GM18526 (cell line): ENCODE results near the gene ZFYVE27.

ENCODE experiments used
- POLR2A ChIP-seq: IDR thresholded peaks from 3 replicates; pipeline ENCODE4 v1.6.1; 2011; ENCODE audit not compliant: insufficient read length; ENCODE audit errors: extremely low read depth

Gene ZFYVE27

GRCh38 chr10:97713339-97713825 lies 23.5 kb upstream of the ZFYVE27 start, which contains the start of gene MARVELD1:
TSS of gene MARVELD1 (plus strand) at chr10:97713730. CDS start at chr10:97713877, 147 bp downstream.
- no peak for TF ChIP-seq POLR2A

GRCh38 chr10:97713826-97714400 lies 23.0 kb upstream of the ZFYVE27 start:
- no peak for TF ChIP-seq POLR2A

DNA sequence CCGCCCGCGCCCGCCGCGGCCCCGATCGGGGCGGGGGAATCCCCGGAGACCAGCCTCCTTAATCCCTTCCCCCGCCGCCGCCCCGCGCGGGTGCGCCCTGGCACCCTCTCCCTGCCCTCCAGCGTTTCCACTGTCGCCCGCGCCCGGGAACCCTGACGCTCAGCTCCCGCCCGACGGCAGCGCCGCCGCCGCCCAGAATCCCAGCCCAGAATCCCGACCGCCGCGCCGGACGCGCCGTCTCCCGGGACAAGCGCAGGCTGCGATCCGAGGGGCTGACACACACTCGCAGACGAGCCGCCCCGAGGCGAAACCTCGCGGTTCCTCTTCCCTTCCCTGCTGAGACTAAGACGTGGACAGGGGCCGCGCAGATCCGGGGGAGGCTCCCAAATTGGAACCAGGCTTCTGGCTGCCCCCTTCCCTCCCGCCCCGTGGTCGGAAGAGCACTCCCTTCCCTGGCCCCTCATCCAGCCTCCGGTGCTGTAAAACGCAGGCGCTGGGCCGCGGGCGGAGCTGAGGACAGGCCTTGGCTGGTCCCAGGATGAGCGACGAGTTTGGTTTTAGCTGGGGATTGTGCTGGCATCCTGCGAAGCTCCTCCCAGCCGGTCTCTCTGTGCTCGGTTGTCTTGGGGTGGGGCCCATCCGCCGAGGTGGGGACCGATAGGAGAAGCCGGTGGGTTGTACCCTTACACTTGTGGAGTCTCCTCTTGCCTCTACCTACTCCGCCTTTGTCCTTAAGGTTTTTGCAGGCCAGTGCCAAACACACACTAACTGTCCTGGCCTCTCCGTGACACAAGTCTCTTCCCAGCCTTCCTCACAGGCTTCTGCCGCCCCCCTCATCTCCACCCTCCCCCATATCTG lies 22.3 kb upstream of the ZFYVE27 start:
- no peak for TF ChIP-seq POLR2A

- no peak for TF ChIP-seq POLR2A
Observed at GRCh38 chr10:97715259-97715874, 21.6 kb upstream of the ZFYVE27 start.

- TF ChIP-seq POLR2A: no peak
Observed at GRCh38 chr10:97717627-97718026, 19.3 kb upstream of the ZFYVE27 start.

GRCh38 chr10:97718178-97718577 lies 18.8 kb upstream of the ZFYVE27 start:
- TF ChIP-seq POLR2A: no peak

- no peak for TF ChIP-seq POLR2A
Observed at GRCh38 chr10:97718659-97719142, 18.2 kb upstream of the ZFYVE27 start.

GRCh38 chr10:97719602-97720001 lies 17.3 kb upstream of the ZFYVE27 start:
- no peak for TF ChIP-seq POLR2A

GRCh38 chr10:97721871-97722780 lies 14.8 kb upstream of the ZFYVE27 start:
- no peak for TF ChIP-seq POLR2A

DNA sequence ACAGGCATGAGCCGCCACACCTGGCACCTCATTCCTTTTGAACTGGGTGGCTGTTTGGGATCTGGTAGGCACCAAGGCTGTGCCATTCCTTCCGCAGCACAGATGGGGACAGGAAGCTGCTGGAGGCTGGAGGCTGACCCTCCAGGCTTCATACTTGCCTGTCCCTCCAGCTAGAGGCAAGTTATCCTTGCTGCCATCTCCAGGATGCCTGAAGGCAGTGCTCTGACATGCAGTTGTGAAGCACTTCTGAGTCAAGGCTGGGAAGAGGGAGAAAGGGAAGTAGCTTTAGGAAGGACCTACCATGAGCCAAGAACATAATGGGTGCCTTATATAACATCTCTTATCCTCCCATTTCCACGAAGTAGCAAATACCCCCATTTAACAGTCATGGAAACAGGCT lies 13.9 kb upstream of the ZFYVE27 start:
- TF ChIP-seq POLR2A: no peak

DNA sequence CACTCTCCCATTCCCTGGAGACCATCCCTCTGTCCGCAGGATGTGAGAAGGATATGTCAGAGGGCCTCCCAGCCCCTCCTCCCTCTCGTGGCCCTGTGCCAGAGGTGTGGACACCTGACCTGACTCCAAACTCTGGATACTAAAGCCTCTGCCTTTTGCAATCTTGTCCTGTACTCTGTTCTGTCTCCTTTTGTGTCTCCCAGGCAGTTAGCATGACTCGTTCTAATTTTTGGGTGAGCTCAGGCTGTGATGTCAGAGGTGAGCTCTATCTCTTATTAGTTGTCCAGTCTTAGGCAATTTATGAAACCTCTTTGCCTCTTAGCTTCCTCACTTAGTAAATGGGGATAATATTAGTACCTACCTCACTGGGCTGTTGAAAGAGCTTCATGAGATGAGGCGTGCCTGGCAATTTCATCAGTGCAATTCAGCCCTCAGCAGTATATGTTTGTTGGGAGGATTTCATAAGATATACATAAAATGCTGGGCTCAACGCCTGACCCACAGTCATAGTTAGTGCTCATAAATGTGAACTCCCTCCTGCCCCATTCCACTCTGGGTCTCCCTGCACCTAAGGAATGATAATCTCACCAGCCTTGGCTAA lies 12.5 kb upstream of the ZFYVE27 start:
- no peak for TF ChIP-seq POLR2A

DNA sequence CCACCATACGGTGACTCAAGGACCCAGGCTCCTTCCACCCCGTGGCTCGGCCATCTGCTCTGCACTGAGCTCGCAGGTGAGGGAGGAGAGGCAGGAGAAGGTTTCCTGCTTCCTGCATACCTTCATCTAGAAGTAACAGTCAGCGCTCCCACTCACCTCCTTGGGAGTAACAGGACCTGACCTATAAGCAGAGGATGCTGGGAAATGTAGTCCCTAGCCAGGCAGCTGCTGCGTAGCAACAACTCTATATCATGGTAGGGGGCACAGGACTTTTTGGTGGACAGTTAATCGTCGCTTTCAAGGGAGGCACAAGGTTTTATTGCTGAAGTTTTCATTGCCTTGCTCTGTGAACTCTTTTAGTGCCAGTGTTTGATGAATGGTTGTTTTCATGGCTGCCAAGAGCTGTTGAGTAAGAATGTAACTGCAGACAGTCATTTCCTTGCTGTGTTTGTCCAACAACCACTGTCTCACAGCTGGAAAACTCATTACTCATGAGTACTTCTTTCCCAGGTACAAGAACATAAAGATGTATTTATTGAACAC lies 10.2 kb upstream of the ZFYVE27 start:
- TF ChIP-seq POLR2A: no peak

DNA sequence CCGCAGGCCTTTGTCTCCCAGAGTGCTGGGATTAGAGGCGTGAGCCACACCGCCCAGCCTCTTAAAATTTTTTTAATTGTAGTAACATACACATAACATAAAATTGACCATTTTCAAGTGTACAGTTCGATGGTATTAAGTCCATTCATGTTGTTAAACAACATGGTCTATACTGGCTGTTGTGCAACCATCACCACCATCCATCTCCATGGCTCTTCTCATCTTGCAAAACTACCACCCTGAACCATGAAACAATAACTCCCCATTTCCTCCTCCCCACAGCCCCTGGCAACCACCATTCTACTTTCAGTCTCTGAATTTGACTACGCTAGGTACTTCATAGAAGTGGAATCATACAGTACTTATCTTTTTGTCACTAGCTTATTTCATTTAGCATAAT lies 7.9 kb upstream of the ZFYVE27 start:
- no peak for TF ChIP-seq POLR2A
